ENCODE results near the gene TKT. TPM values are rescaled to one million over a fixed set of nuclear protein-coding genes. Genes with fewer than 3 reads are reported as not detected.

The TKT gene
- total and polyA plus RNA-seq, 2 experiments from 2014 or later = 584 to 1,411 TPM

- H3K4me1 Mint-ChIP-seq = peaks cover 52% of the 10 kb centered on the region
- ATAC-seq = peak; percentile 97
Measured at GRCh38 chr3:53286727-53287126, 30.9 kb upstream of the TKT start.

More at GRCh38 chr3:53286727-53287126, 30.9 kb upstream of the TKT start:
- peak overlapping the region; percentile 91 for H3K27ac ChIP-seq (ENCODE audit: low read depth)
- no peaks in the 10 kb centered on the region for H3K27me3 ChIP-seq (ENCODE audit: insufficient read depth)
- no peak for TF ChIP-seq STAT1 (IDR thresholded peaks at IDR 0.05; ENCODE audit: unreplicated experiment)
- TF ChIP-seq REST (IDR thresholded peaks at IDR 0.05; ENCODE audit: unreplicated experiment) = no peak
- no peak for TF ChIP-seq NANOG (IDR thresholded peaks at IDR 0.05; ENCODE audit: borderline replicate concordance)
- no peak for TF ChIP-seq ZNF114 (CRISPR knock-in tag; IDR thresholded peaks at IDR 0.05)
- TF ChIP-seq ETS1 (IDR thresholded peaks at IDR 0.05) = no peak
- no peak for TF ChIP-seq ZNF462 (CRISPR knock-in tag; IDR thresholded peaks at IDR 0.05)
- TF ChIP-seq POLR2AphosphoS5 (IDR thresholded peaks at IDR 0.05; ENCODE audit: low read depth) = no peak
- no peak for TF ChIP-seq CTCF (conservative IDR thresholded peaks at IDR 0.05; ENCODE audit: low read depth in 2 of 2)
- no peak for TF ChIP-seq CREB1 (CRISPR knock-in tag; IDR thresholded peaks at IDR 0.05; ENCODE audit: low read depth)
- TF ChIP-seq JUNB (IDR thresholded peaks at IDR 0.05; ENCODE audit: unreplicated experiment) = no peak
- TF ChIP-seq ZNF331 (CRISPR knock-in tag; IDR thresholded peaks at IDR 0.05; ENCODE audit: low read depth) = no peak
- no peak for TF ChIP-seq EZH2phosphoT487 (IDR thresholded peaks at IDR 0.05; ENCODE audit: unreplicated experiment)
- TF ChIP-seq EZH2 (IDR thresholded peaks at IDR 0.05; ENCODE audit: low read depth, unreplicated experiment) = no peak
- H3K36me3 ChIP-seq (ENCODE audit: insufficient read depth) = no peaks in the 10 kb centered on the region
- H3K4me2 ChIP-seq = peak overlapping the region; percentile 73
- Mint-ChIP-seq H3K4me3 (peak overlapping the region; percentile 63), H3K27ac (peak overlapping the region; percentile 96), H3K27me3 (ENCODE audit: insufficient read depth, low read depth, poor library complexity) (peaks cover 4% of the 10 kb centered on the region), H3K9me3 (no peaks in the 10 kb centered on the region), H3K36me3 (ENCODE audit: low read depth) (peaks cover 23% of the 10 kb centered on the region)
- peak overlapping the region; percentile 41 for H3K4me3 ChIP-seq
- H3K4me1 ChIP-seq (ENCODE audit: insufficient read depth) = peaks cover 31% of the 10 kb centered on the region
- peaks cover 8% of the 10 kb centered on the region; the same call in 1 of the 2 replicates for H4K20me1 ChIP-seq (replicated peaks; ENCODE audit: insufficient read depth)
- peaks cover 6% of the 10 kb centered on the region; the same call in 1 of the 2 replicates for H3K79me2 ChIP-seq (replicated peaks; ENCODE audit: insufficient read depth)
- peak; percentile 71 for DNase-seq (ENCODE audit: low spot score)
- H3F3A ChIP-seq (replicated peaks; ENCODE audit: low read depth) = no peaks in the 10 kb centered on the region
- H2AFZ ChIP-seq = no peak overlapping the region
- no peaks in the 10 kb centered on the region for H3K9me2 ChIP-seq (ENCODE audit: insufficient read depth)
